SK-N-SH treated with all-trans-retinoic acid at 6 μM for 48 hours (cell line): ENCODE measurements around the gene ASTN2.

ENCODE experiments used
- ATAC-seq: fragments of 200-7000 bp; cut with Tn5 transposase; 3 replicates; pipeline ENCODE4 v1.9.1; 2020; ENCODE audit warnings: mild to moderate bottlenecking, moderate library complexity
- ARNTL ChIP-seq: fragments of 450-650 bp; formaldehyde crosslinking; IDR thresholded peaks from 2 replicates; pipeline ENCODE4 v1.5.0; 2020; ENCODE audit warnings: low read depth, mild to moderate bottlenecking, moderate library complexity, borderline replicate concordance
- CREB5 ChIP-seq: fragments of 250-450 bp; sonication (Bioruptor Pico); IDR thresholded peaks from 2 replicates; pipeline ENCODE4 v1.5.1; 2020; ENCODE audit warnings: low read depth, mild to moderate bottlenecking, moderate library complexity
- CSDC2 ChIP-seq: fragments of 250-450 bp; sonication (Bioruptor Pico); IDR thresholded peaks from 2 replicates; pipeline ENCODE4 v1.5.0; 2020; ENCODE audit warnings: mild to moderate bottlenecking, moderate library complexity
- CSRNP3 ChIP-seq: fragments of 250-450 bp; sonication (Bioruptor Pico); IDR thresholded peaks from 2 replicates; pipeline ENCODE4 v1.5.1; 2021; ENCODE audit warnings: mild to moderate bottlenecking, moderate library complexity
- ESRRG ChIP-seq: fragments of 250-450 bp; sonication (Bioruptor Pico); IDR thresholded peaks from 2 replicates; pipeline ENCODE4 v1.6.1; 2021; ENCODE audit warnings: mild to moderate bottlenecking
- GLIS3 ChIP-seq: fragments of 250-450 bp; sonication (Bioruptor Pico); IDR thresholded peaks from 2 replicates; pipeline ENCODE4 v1.5.0; 2020; ENCODE audit warnings: mild to moderate bottlenecking, moderate library complexity
- ISL1 ChIP-seq: fragments of 250-450 bp; sonication (Bioruptor Pico); IDR thresholded peaks from 2 replicates; pipeline ENCODE4 v2.1.2; 2022; ENCODE audit warnings: mild to moderate bottlenecking, moderate library complexity
- OSR1 ChIP-seq: fragments of 250-450 bp; sonication (Bioruptor Pico); IDR thresholded peaks from 2 replicates; pipeline ENCODE4 v1.8.0; 2022; ENCODE audit warnings: moderate library complexity, mild to moderate bottlenecking, inconsistent platforms
- PPARA ChIP-seq: fragments of 250-450 bp; sonication (Bioruptor Pico); IDR thresholded peaks from 2 replicates; pipeline ENCODE4 v1.5.0; 2020; ENCODE audit warnings: mild to moderate bottlenecking, borderline replicate concordance
- RARB ChIP-seq: fragments of 250-450 bp; sonication (Bioruptor Pico); IDR thresholded peaks from 2 replicates; pipeline ENCODE4 v1.8.0; 2021; ENCODE audit warnings: mild to moderate bottlenecking, moderate library complexity
- TCF4 ChIP-seq: fragments of 250-450 bp; sonication (Bioruptor Pico); IDR thresholded peaks from 2 replicates; pipeline ENCODE4 v1.8.0; 2021; ENCODE audit warnings: mild to moderate bottlenecking, moderate library complexity, borderline replicate concordance
- TOX ChIP-seq: fragments of 250-450 bp; sonication (Bioruptor Pico); IDR thresholded peaks from 2 replicates; pipeline ENCODE4 v1.8.0; 2021; ENCODE audit warnings: mild to moderate bottlenecking, moderate library complexity, borderline replicate concordance
- TSHZ2 ChIP-seq: fragments of 250-450 bp; sonication (Bioruptor Pico); IDR thresholded peaks from 2 replicates; pipeline ENCODE4 v1.5.0; 2020; ENCODE audit warnings: mild to moderate bottlenecking, moderate library complexity
- ZC3H10 ChIP-seq: fragments of 250-450 bp; sonication (Bioruptor Pico); IDR thresholded peaks from 2 replicates; pipeline ENCODE4 v1.5.1; 2021; ENCODE audit warnings: mild to moderate bottlenecking, moderate library complexity
- ZFP3 ChIP-seq: fragments of 250-450 bp; sonication (Bioruptor Pico); IDR thresholded peaks from 2 replicates; pipeline ENCODE4 v1.5.0; 2020; ENCODE audit warnings: mild to moderate bottlenecking, moderate library complexity
- ZFP30 ChIP-seq: fragments of 450-650 bp; formaldehyde crosslinking; IDR thresholded peaks from 2 replicates; pipeline ENCODE4 v1.5.0; 2022; ENCODE audit warnings: mild to moderate bottlenecking, moderate library complexity
- ZNF565 ChIP-seq: fragments of 450-650 bp; formaldehyde crosslinking; conservative IDR thresholded peaks from 2 replicates; pipeline ENCODE4 v1.5.0; 2020; ENCODE audit warnings: low read depth, mild to moderate bottlenecking, moderate library complexity
- ZNF70 ChIP-seq: fragments of 450-650 bp; formaldehyde crosslinking; IDR thresholded peaks from 2 replicates; pipeline ENCODE4 v1.5.0; 2020; ENCODE audit warnings: mild to moderate bottlenecking, moderate library complexity
- ZNF8 ChIP-seq: fragments of 450-650 bp; formaldehyde crosslinking; IDR thresholded peaks from 2 replicates; pipeline ENCODE4 v1.5.0; 2020; ENCODE audit warnings: mild to moderate bottlenecking, moderate library complexity
- TF ChIP-seq, protein P1 (sequence below): fragments of 250-450 bp; sonication (Bioruptor Pico); IDR thresholded peaks from 2 replicates; pipeline ENCODE4 v1.8.0; 2020; ENCODE audit warnings: mild to moderate bottlenecking, moderate library complexity, borderline replicate concordance

The ASTN2 gene

GRCh38 chr9:116383133-116383532 lies 1031.7 kb downstream of the ASTN2 start:
- ATAC-seq = no peak
- no peak for TF ChIP-seq CSRNP3 (CRISPR knock-in tag)
- TF ChIP-seq ZFP3 (CRISPR knock-in tag) = no peak
- TF ChIP-seq, protein P1, sequence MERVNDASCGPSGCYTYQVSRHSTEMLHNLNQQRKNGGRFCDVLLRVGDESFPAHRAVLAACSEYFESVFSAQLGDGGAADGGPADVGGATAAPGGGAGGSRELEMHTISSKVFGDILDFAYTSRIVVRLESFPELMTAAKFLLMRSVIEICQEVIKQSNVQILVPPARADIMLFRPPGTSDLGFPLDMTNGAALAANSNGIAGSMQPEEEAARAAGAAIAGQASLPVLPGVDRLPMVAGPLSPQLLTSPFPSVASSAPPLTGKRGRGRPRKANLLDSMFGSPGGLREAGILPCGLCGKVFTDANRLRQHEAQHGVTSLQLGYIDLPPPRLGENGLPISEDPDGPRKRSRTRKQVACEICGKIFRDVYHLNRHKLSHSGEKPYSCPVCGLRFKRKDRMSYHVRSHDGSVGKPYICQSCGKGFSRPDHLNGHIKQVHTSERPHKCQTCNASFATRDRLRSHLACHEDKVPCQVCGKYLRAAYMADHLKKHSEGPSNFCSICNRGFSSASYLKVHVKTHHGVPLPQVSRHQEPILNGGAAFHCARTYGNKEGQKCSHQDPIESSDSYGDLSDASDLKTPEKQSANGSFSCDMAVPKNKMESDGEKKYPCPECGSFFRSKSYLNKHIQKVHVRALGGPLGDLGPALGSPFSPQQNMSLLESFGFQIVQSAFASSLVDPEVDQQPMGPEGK = no peak
- no peak for TF ChIP-seq RARB (CRISPR knock-in tag)
- TF ChIP-seq OSR1 (CRISPR knock-in tag) = no peak
- TF ChIP-seq ZNF70 (CRISPR knock-in tag) = no peak
- no peak for TF ChIP-seq ZFP30
- no peak for TF ChIP-seq TSHZ2 (CRISPR knock-in tag)
- TF ChIP-seq CSDC2 = no peak
- no peak for TF ChIP-seq CREB5 (CRISPR knock-in tag)
- no peak for TF ChIP-seq GLIS3 (CRISPR knock-in tag)

- no peak for ATAC-seq
- TF ChIP-seq ESRRG (CRISPR knock-in tag) = no peak
- no peak for TF ChIP-seq ZNF565
- TF ChIP-seq, protein P1 = no peak
- no peak for TF ChIP-seq ZC3H10
- TF ChIP-seq ISL1 (CRISPR knock-in tag) = no peak
- TF ChIP-seq CSDC2 = no peak
- no peak for TF ChIP-seq ZNF70 (CRISPR knock-in tag)
- TF ChIP-seq RARB (CRISPR knock-in tag) = no peak
- no peak for TF ChIP-seq CSRNP3 (CRISPR knock-in tag)
- no peak for TF ChIP-seq OSR1 (CRISPR knock-in tag)
- no peak for TF ChIP-seq TSHZ2 (CRISPR knock-in tag)
- TF ChIP-seq TOX (CRISPR knock-in tag) = no peak
- no peak for TF ChIP-seq ARNTL (CRISPR knock-in tag)
- TF ChIP-seq ZFP3 (CRISPR knock-in tag) = no peak
- TF ChIP-seq PPARA (CRISPR knock-in tag) = no peak
- TF ChIP-seq ZFP30 = no peak
- TF ChIP-seq CREB5 (CRISPR knock-in tag) = no peak
- no peak for TF ChIP-seq GLIS3 (CRISPR knock-in tag)
- no peak for TF ChIP-seq ZNF8 (CRISPR knock-in tag)
- TF ChIP-seq TCF4 (CRISPR knock-in tag) = no peak
- TF ChIP-seq, all 23 proteins: peak for 0
Observed at GRCh38 chr9:116382053-116382452, 1032.8 kb downstream of the ASTN2 start.
